Inferior parietal cortex (tissue), 1 donor: ENCODE results near the gene SEC24C.
A peak's percentile ranks its signal among the peaks of the same experiment; 100 is the strongest.
"Not testable (repeated sequence)": the region's sequence is repeated elsewhere in the genome, so short reads cannot be mapped to it uniquely, and the experiment has no call there.

ENCODE experiments used
- DNase-seq: peaks from one replicate; pipeline ENCODE4 v3.0.0-alpha.2; 2016; ENCODE audit errors: extremely low spot score

Gene SEC24C

DNA sequence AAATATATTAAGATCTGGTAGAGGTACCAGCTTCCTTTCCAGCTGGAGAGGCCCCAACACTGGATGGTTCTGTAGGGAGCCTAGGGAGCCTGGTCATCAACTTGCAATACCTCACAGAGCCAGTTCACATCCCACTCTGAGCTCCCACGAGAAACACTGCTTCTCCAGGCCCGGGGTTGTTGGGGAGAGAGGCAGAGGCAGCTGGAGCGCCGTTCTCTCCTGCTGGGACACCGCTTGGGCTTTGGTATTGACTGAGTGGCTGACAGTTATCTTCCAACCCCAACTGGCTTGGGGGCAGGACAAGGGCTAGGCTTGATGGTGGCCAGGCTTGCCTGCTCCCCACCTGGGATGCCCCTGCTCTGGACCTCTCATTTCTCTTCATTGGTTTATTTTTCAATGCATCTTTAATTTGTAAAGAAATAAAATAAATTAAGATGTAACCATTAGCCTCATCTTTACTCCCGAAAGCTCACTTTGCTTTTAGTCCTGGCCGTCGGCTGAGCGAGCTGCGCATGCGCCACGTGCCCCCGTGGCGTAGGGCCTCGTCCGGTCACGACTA is 27.6 kb downstream of the SEC24C start:
- DNase-seq, result peak; percentile 91

DNA sequence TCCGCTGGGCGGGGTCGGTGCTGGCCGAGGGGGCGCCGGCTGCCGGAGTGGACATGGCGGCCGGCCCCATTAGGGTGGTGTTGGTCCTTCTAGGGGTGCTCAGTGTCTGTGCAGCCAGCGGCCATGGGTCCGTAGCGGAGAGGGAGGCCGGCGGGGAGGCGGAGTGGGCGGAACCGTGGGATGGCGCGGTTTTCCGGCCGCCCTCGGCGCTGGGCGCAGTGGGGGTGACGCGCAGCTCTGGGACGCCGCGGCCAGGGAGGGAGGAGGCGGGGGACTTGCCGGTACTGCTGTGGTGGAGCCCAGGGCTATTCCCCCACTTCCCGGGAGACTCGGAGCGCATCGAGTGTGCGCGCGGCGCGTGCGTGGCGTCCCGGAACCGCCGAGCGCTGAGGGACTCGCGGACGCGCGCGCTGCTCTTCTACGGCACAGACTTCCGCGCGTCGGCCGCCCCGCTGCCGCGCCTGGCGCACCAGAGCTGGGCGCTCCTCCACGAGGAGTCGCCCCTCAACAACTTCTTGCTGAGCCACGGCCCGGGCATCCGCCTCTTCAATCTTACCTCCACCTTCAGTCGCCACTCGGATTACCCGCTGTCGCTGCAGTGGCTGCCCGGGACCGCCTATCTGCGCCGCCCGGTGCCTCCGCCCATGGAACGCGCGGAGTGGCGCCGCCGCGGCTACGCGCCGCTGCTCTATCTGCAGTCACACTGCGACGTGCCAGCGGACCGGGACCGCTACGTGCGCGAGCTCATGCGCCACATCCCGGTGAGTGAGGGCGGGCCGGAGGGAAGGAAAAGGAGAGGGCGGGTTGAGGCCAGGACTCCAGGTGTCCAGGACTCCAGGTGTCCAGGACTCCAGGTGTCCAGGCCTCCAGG is 28.3 kb downstream of the SEC24C start:
- DNase-seq, result peak; percentile 68

DNA sequence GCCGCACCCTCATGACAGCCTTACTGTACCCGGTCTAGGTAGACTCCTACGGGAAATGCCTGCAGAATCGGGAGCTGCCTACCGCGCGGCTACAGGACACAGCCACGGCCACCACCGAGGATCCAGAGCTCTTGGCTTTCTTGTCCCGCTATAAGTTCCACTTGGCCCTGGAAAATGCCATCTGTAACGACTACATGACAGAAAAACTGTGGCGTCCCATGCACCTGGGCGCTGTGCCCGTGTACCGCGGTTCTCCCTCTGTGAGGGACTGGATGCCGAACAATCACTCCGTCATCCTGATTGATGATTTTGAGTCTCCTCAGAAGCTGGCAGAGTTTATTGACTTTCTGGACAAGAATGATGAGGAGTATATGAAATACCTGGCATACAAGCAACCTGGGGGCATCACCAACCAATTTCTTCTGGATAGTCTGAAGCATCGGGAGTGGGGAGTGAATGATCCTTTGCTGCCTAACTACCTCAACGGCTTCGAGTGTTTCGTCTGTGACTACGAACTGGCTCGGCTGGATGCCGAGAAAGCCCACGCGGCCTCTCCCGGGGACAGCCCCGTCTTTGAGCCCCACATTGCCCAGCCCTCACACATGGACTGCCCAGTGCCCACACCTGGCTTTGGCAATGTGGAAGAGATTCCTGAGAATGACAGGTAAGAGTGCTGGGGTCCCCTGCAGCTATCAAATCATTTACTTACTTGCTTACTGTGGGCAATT is 29.1 kb downstream of the SEC24C start:
- DNase-seq, result peak; percentile 9

DNA sequence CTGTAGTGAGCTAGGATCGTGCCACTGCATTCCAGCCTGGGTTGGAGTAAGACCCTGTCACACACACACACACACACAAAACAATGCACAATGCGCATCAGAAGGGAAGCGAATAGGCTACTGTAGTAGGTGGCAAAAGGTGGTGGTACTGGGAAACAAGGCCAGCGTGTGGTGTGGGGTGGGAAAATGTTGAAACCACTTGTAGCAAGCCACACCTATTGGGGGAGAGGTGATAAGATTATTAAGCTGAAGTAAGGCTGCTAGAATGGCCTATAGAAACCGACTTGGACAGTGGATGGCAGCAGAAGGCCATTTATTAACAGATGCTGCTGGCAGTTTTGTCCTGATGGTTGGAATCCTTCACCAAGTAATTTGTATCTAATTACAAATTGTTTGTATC is 30.5 kb downstream of the SEC24C start:
- no peak for DNase-seq

DNA sequence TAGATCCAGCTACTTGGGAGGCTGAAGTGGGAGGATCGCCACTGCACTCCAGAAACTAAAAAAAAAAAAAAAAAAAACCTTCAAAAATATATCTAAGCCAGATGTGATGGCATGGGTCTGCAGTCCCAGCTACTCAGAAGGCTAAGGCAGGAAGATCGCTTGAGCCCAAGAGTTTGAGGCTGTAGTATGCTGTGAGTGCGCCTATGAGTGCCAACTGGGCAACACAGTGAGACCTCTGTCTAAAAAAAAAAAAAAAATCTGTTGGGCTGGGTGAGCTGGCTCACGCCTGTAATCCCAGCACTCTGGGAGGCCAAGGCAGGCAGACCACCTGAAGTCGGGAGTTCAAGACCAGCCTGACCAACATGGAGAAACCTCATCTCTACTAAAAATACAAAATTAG is 34.8 kb downstream of the SEC24C start:
- no peak for DNase-seq

DNA sequence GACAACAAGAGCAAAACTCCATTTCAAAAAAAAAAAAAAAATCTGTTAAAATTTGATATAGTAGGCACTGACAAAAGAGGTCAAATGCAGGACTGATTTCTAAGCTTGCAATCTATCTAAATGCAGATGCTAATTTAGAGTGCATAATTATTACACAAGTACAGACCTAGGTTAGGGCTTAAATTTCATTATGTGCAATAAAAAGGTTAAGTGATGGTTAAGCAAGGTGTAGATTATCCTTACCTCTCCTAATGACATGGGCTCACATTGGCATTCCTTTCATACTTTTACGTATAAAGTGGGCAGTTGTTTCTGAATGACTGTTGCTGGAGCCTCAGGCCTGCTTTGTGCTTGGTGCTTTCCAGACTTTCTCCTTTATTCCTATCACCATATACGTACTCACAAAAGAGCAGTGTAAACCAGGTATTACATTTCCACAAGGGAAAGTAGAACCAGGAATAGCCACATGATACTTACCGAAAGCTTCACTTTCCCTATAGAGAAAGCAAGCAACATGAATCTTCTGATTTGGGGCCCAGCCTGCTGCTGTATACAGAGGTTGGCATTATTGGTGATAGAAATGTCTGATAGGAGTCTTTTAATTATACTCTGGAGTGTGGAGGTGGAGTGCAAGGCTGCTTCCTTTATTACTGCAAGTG is 35.5 kb downstream of the SEC24C start:
- DNase-seq, result no peak

DNA sequence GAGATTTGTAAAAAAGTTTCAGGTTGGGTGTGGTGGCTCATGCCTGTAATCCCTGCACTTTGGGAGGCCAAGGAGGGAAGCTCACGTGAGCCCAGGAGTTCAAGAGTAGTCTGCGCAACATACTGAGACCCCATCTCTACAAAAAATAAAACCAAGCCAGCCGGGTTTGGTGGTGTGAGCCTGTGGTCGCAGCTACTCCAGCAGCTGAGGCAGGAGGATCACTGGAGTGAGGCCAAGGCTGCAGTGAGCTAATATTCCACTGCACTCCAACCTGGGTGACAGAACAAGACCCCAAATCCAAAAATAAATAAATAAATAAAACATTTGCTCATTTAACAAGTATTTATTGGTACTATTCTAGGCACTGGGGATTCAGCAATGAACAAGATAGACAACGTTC is 36.1 kb downstream of the SEC24C start:
- no peak for DNase-seq

DNA sequence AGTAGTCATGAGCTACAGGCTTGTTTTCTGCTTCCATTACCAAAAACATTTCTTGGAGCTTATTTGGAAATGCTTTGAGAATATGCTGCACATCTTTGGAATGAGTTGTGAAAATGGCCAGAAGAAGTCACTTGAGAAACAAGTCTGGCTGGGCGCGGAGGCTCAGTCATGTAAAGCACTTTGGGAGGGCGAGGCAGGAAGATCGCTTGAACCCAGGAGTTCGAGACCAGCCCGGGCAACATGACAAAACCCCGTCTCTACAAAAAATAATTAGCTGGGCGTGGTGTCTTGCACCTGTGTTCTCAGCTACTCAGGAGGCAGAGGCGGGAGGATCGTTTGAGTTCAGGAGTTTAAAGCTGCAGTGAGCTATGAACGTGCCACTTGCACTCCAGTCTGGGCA is 36.8 kb downstream of the SEC24C start:
- no peak for DNase-seq

DNA sequence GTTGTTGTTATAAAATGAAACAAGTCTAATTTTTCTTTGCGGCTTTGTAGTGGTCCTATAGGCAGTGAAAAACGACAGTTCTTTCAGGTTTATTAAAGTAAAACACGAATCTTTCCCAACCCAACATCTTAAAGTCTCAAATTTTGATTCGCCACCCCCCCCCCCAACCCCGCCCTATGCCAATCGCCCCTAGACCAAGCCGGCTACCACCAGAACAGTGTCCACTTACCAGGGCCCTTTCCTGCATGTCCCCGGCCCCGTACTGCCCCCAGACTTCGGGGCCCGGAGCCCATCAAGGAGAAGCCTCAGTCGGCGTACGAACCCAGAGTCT is 37.3 kb downstream of the SEC24C start:
- no peak for DNase-seq

DNA sequence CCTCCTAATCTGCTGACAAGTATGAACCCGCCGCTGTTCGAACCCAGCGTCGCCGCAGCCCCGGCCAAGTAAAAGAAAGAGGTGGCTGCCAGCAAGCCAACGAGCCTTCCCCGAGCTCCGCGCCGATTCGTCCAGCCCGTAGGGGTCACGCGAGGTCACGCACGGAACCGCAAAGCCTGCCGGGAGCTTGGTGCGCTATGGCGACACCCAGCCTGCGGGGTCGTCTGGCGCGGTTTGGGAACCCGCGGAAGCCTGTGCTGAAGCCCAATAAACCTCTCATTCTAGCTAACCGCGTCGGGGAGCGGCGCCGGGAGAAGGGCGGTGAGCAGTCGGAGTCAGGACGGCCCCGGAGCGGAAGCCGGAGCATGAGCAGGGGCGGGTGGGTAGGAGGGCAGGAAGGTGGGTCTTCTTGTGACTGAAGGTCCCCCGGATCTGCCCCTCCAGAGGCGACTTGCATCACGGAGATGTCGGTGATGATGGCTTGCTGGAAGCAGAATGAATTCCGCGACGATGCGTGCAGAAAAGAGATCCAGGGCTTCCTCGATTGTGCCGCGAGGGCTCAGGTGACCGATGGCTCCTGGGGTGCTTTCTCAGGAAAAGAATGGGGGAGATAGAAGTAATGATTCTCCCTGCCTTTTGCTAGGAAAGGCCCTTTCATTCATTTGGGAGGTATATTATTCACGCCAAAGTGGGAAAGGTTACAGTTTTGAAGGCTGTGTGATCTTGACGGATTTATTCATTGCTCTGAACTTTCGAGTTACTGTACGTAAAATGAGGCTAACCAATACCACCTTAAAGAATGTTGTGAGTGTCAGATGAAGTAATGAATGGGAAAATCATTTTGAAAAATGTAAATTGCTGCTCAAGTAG is 37.9 kb downstream of the SEC24C start, which contains the start of gene CHCHD1:
Gene CHCHD1 (plus strand): TSS at position 170 of the 870 bp plus-strand sequence. CDS start 28 bp downstream, at position 198.
- DNase-seq, result peak; percentile 93

DNA sequence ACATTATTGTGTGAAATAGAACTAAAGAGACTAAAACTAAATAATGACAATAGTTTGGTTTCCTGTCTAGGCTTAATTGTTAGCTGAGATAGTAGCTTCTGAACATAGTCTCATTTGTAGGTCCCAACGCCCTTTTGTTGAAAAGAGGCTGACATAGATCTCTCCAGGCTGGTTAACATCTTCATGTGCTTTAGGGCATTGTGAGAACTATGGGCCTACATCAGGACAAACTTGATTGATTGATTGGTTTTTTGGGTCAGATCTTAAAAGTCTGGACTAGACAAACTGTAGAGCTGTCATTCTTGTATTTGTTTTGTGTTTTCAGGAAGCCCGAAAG is 38.5 kb downstream of the SEC24C start:
- DNase-seq, result no peak

DNA sequence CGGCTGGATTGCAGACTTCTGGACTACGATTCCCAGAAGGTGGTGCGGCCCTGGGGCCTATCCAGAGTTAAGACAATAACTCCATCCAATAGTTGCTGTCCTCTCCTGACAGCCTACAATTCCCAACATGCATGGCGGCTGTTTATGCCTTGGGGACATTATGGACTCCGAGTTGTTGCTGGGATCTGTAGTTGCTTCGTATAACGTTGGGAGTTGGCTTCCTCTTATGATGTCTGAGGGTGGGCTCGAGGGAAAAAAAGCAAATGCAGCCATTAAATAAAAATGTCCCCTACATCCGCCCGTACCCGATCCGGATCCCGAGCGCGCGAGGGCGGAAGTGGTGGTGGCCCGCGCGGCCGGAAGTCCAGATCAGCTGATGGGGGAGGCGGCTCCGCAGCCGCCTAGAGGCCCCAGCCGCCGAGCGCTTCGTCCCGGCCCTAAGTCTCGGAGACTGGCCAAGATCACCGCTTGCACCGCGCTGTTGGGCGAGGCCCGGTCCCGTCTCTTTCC is 41.1 kb downstream of the SEC24C start, which contains the start of gene ZSWIM8:
Gene ZSWIM8 (plus strand): TSS at position 396 of the 510 bp plus-strand sequence. CDS start 273 bp downstream, outside the sequence.
- peak; percentile 98 for DNase-seq

DNA sequence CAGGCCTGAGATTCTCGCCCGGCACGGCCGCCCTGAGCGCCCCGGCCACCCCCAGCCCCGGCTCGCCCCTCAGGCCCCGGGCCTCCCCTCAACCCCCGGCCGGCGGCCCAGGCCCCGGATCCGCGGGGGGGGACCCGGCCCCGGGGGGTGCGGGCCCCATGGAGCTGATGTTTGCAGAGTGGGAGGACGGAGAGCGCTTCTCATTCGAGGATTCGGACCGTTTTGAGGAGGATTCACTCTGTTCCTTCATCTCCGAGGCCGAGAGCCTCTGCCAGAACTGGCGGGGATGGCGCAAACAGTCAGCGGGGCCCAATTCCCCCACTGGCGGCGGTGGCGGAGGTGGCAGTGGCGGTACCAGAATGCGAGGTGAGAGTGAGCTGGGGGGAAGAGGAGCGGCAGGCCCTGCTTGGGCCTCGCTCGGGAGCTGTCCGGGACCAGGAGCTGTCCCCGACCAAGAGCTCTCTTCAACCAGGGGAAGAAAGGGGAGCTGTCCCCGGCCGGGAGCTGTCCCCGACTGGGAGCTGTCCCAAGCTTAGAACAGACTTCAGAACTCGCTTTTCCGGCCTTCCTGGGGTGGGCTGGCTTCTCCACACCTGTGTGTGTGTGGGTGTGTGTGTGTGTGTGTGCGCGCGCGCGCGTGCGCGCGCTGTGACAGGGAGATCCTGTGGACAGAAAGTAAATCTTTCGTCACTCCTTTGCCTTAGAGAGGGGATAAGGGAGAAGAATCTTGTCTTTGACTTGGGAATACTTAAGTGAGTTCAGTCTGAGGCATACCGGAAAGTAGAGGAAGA is 41.7 kb downstream of the SEC24C start:
- no peak for DNase-seq

DNA sequence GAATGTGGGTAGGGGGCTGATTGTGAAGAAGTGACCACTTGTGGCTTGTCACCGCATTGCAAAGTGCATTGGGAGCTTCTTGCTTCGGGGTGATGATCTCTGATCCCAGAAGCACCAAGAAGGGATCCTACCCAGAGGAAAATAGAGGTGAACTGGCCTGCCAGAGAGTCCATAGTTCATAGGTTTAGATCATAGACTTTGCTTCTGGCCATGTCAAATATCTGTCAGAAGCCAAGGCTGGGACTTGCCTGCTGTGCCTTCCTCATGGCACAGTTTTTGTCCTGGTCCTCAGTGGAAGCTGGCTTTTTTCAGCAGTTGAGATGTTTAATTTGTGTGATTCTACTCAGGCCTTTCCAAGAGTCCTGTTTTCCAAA is 42.3 kb downstream of the SEC24C start:
- DNase-seq, result no peak

DNA sequence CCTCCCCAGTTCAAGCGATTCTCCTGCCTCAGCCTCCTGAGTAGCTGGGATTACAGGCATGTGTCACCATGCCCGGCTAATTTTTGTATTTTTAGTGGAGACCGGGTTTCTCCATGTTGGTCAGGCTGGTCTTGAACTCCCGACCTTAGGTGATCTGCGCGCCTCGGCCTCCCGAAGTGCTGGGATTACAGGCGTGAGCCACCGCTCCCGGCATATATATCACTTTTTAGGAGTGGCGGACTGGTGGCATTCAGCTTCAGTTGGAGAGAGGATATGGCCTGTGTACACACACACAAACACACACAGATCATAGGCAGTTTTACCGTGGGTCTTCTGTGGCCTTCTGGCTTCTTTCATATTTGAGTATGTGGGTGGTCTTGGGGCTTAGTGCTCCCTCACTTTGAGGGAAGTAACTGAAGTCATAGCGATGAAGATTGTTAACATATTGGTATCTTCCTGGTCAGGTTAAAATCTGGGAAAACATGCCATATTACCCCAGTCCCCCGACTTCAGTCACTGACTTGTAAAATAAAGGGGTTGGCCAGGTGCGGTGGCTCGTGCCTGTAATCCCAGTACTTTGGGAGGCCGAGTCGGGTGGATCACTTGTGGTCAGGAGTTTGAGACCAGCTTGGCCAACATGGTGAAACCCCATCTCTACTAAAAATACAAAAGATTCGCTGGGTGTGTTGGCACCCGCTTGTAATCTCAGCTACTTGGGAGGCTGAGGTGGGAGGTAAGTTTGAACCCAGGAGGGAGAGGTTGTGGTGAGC is 43.0 kb downstream of the SEC24C start:
- DNase-seq, result not testable (repeated sequence)

DNA sequence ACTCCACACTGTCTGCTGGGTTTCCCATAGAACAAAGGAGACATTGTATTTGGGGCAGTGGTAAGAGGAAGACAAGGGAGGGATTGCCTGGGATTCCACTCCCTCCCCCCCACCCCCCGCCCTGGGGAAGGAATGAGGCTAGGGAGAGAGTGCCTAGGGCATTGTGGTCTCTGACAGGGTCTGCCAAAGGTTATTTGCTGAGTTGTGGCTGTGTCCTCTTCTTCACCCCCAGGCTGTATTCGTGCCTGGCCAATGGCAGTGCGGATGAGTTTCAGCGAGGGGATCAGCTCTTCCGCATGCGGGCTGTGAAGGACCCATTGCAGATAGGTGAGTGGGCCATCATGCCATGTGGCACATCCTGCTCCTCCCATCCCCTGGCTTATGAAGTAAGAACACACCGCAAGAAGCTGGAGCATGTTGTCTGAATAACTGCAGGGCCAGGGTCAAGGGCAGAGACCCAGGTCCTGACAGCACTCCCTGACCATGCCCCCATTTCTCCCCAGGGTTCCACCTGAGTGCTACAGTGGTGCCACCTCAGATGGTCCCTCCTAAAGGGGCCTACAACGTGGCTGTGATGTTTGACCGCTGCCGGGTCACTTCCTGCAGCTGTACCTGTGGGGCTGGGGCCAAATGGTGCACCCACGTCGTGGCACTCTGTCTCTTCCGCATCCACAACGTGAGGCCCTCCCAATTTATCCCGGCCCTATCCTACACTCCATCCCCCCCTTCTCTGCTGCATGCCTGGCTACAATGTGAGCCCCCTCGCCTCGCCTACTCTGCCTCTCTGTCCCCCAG is 44.9 kb downstream of the SEC24C start:
- no peak for DNase-seq

DNA sequence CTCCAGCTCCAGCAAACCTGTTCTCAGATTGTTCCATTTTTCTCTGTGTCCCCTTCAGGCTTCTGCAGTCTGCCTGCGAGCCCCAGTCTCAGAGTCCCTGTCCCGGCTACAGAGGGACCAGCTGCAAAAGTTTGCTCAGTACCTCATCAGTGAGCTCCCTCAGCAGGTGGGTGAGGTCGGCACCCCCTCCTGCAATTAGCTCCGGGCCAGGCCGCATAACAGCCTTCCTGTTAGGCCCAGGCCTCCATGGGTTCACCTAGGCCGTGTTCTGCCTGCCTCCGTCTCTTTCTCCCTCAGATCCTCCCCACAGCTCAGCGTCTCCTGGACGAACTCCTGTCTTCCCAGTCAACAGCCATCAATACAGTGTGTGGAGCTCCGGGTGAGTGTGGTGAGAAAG is 45.5 kb downstream of the SEC24C start:
- DNase-seq, result no peak

DNA sequence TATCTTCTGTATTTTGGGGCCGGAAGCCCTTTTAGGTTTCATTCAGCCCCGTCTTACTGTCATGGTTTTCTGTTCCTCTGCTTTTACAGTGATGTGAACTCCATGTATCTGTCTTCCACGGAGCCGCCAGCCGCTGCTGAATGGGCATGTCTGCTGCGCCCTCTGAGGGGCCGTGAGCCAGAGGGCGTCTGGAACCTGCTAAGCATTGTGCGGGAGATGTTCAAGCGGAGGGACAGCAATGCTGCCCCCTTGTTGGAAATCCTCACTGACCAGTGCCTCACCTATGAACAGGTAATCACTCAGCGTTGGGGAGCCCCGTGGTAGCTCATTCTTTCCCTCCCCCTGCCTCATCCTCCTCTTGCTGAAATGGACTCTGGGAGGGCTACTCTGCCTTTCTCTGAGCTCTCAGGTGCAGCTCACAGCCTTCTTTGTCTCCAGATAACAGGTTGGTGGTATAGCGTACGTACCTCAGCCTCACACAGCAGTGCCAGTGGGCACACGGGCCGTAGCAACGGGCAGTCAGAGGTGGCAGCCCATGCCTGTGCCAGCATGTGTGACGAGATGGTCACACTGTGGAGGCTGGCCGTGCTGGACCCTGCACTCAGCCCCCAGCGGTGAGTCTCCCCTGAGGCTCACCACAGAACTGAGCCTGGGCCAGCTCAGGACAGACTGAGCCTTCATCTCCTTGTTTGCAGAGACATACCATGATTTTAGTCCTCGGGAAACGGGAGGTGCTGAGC is 46.9 kb downstream of the SEC24C start:
- DNase-seq, result no peak
